HG03025 (cell line): Measurements from ENCODE around the gene NCKIPSD.

ENCODE experiments used
- ATAC-seq: cut with Tn5 transposase; IDR thresholded peaks from one replicate; pipeline ENCODE4 v1.9.1; 2021; ENCODE audit warnings: mild to moderate bottlenecking, moderate library complexity; ENCODE audit not compliant: unreplicated experiment, low FRiP score

The NCKIPSD gene

GRCh38 chr3:48628277-48629017, 57.3 kb downstream of the NCKIPSD start:
- ATAC-seq, result no peak

GRCh38 chr3:48625600-48625999, 60.1 kb downstream of the NCKIPSD start:
- ATAC-seq, result no peak

- no peak for ATAC-seq
These were observed 60.9 kb downstream of the NCKIPSD start for GRCh38 chr3:48624767-48625166.

- ATAC-seq, result no peak
These were observed 61.7 kb downstream of the NCKIPSD start for GRCh38 chr3:48623851-48624547.
